Measurements from ENCODE around the gene TTLL4. TPM values are rescaled to one million over a fixed set of nuclear protein-coding genes. Genes with fewer than 3 reads are reported as not detected.

Gene TTLL4
- total RNA-seq, 4 donors from 2014 or later = 9.5 to 24.3 (median 15.0) TPM

- TF ChIP-seq CTCF (IDR thresholded peaks at IDR 0.05) = no peak
- no peak for ATAC-seq (ENCODE audit: low FRiP score)
- no peak for DNase-seq (ENCODE audit: low spot score)
Observed at GRCh38 chr2:218776488-218776887, 65.9 kb downstream of the TTLL4 start.

- TF ChIP-seq CTCF (IDR thresholded peaks at IDR 0.05) = no peak
- no peak for DNase-seq (ENCODE audit: low spot score)
- ATAC-seq (ENCODE audit: low FRiP score) = no peak
Observed at GRCh38 chr2:218777276-218777990, 66.8 kb downstream of the TTLL4 start.

GRCh38 chr2:218780046-218780445 lies 69.4 kb downstream of the TTLL4 start:
- no peak for TF ChIP-seq CTCF (IDR thresholded peaks at IDR 0.05)
- DNase-seq (ENCODE audit: low spot score) (no peak), ATAC-seq (ENCODE audit: low FRiP score) (no peak)

GRCh38 chr2:218780851-218781690 lies 70.4 kb downstream of the TTLL4 start:
- ATAC-seq (ENCODE audit: low FRiP score) (no peak), DNase-seq (ENCODE audit: low spot score) (no peak)
- TF ChIP-seq CTCF (IDR thresholded peaks at IDR 0.05) = no peak

GRCh38 chr2:218781691-218782527 lies 71.3 kb downstream of the TTLL4 start, which contains the start of gene CYP27A1:
Gene CYP27A1 (plus strand): TSS chr2:218782147. CDS start chr2:218782183, 36 bp downstream.
- TF ChIP-seq CTCF (IDR thresholded peaks at IDR 0.05) = no peak
- peak; percentile 27 for DNase-seq (ENCODE audit: low spot score)
- ATAC-seq (ENCODE audit: low FRiP score) = peak; percentile 63

- TF ChIP-seq CTCF (IDR thresholded peaks at IDR 0.05) = no peak
- no peak for DNase-seq (ENCODE audit: low spot score)
- peak; percentile 55 for ATAC-seq (ENCODE audit: low FRiP score)
Observed at GRCh38 chr2:218782528-218782844, 71.9 kb downstream of the TTLL4 start.

Data from omental fat pad (tissue), 4 donors.